ENCODE data around the gene MAPRE2.

The MAPRE2 gene

DNA sequence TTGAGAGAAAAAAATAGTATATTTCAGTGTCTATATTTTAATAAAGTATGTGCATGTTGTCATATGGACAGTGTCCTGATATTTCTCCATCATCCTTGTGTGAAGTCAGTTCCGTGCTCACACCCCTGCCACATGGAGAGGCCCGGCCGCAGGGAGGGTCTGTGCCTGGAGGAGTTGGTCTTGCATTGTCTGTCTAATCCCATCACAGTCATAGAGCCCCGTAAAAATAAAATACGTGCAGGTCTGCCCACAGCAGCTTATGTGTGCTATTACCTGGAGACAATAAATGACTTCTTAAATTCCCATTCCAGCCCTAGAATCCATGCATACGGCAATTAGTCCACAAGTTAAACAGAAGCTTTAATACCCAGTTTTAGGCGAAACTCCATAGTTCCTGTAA, 20.1 kb downstream of the MAPRE2 start:
- DNase-seq, result no peak

DNA sequence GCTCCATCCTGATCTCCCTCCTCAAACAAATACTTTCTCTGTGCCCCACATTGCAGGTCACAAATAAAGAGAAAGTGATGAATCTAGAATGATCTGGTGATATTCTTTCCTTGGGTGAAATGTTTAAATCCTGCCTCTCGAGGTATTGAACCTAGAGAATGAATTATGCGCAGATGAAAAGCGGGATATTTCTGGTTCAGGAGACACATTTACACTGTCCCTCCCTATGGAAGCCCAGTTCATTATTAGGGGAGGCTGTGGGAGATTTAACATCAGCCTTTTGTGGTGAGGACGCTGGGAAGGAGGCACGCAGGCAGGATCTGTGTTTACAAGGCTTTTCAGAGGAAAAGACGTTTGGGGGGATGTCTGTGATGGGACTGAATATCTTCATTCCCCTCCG, 20.6 kb downstream of the MAPRE2 start:
- no peak for DNase-seq

DNA sequence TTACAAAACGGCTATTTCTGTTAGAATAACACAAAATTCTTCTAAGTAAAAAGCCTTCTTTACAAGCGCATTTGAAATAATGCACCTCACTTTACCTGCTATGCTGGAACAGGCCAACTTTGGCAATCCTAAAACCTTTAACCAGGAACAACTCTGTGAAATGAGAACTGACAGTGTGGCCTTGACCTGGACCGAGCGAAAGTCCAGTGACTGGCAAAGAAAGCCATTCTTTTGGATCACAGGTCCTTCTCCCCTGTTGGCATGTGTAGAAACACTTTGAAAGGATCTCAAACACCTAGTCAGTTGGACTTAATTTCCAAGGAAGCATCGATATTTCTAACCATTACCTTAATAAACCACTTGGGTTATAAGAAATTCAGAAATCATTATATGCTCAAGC, 21.2 kb downstream of the MAPRE2 start:
- DNase-seq, result no peak

DNA sequence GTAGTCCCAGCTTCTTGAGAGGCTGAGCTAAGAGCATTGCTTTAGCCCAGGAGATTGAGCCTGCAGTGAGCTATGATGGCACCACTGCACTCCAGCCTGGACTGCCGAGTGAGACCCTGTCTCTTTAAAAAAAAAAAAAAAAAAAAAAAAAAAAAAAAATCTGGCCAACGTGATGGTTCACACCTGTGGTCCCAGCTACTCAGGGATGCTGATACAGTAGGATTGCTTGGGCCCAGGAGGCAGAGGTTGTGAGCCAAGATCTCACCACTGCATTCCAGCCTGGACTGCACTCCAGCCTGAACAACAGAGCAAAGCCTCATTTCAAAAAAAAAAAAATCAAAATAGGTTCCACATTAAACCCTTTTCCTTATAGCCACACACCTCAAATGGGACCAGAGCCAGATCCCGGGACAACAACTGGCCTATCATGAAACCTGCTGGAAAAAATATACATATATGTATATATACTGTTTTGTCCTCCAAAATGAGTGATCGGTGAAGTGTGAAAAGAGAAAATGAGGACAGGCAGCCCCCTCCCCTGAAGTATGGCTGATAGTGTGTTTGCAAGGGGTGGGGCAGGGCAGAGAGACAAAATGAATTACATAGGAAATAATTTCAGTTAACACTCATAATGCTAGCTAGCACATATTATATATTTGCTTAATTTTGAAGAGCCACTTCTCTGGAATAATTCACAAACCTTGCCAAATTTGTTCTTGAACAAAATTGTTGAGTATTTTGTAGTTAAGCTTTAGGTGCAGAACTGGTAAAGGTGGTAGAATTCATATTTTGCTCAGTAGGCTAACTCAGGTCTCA, 22.9 kb downstream of the MAPRE2 start:
- no peak for DNase-seq

DNA sequence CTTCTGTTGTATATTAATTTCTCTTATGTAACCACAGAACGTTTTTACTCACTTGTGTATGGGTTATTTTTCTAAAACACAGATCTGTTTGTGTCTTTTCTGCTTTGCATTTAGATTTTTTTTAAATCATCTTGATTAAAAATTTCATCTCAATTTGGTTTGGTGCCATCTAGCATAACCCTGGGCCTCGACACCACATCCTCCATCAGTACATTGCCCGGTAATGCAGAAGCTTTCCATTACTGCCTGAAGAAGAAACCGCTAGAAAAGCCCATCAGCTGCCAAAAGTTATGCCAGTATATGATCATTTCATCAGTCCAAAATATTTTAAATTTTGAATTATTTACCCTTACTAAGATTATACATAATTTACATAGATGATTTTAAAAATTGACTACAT, 26.2 kb downstream of the MAPRE2 start:
- DNase-seq, result no peak

DNA sequence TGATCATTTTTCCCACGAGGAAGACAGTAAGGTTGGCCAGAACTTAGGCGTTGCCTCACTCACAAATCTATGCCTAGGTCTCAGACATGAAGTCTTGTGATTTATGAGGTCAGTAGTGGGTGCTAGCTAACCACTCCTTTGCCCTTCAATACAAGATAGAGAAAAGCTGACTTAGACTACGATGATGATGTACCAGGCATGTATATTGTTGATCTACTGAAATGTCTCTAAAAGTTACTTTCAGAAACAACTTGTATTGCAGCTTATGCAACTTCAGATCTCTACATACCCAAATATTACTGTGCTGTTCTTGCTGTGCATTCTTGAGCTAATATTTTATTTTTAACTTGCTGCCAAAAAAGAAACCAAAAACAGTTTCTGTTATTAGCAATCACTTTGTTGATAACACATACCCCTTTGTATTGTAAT, 30.6 kb downstream of the MAPRE2 start:
- DNase-seq, result no peak

DNA sequence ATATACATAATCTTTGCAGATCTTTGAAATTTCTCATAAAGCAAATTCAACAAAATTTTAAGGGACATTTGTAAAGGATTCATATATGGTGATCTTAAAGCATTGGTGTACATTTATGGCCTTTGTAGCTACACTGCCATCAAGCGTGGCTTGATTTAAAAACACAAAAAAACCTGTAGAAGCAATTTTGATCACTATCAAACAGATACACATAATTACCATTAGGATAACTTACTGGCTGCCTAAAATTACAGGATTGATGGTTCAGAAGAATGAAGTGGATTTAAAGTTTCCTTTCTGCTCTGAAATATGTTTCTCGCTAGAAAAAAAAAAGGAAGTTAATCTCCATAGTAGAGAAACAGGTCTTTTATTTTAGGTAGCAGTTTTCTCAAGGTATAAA, 31.4 kb downstream of the MAPRE2 start:
- no peak for DNase-seq

DNA sequence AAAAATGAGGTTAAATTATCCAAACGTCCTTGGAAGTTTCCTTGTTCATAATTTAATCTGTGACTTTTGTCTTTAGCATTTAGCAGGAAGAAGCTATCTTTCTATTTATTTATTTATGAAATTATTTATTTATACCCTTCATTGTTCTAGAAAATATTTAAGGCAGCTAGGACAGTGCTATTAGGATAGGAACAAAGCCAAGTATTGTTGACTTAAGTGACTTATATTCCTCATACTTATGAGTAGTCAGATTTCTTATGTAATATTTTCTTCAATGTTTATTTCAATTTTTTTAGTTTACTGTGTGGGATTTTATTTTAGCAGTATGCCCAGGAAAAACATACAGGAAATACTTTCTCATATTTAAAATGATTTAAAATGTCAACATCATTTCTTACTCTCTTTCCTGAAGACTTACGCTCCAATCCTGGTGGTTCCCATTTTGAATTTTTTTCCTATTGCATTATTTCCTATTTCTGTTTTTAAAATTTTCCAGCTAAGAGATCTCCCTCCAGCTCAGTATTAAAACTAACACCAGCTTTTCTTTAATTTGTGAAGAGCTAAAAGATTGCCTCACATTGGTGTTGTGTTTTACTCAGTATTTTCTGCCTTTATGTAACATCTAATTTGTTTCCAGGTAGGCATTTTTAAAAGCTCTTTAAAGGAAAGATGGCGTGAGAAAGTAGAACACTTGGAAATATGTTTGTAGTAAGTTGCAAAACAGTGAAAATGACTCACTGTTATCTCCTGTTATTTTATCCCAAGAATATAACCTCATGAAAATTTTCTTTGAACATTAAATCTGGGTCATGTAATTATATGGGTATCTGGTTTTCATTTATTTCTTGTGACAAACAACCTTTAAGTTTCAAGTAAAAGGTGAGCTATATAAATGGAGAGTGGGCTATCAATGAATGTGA, 32.2 kb downstream of the MAPRE2 start:
- no peak for DNase-seq

DNA sequence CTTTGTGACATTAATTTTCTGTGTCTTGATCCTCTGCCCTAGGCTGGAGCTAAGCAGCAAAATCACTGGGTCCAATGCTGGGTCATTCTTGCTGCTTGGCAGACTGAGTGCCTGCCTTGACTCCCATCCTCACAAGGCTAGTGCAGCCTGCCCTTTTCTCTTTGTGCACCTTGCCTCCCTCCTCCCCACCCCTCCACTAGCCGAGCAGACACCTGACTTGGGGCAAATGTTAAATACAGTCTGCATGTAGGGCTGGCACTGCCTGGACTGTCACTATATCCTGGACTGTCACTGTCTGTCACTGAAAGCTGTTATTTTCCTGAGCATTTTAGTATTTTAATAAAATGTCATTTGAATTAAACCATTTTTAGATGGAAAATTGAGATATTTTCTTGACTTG, 33.4 kb downstream of the MAPRE2 start:
- DNase-seq, result no peak

DNA sequence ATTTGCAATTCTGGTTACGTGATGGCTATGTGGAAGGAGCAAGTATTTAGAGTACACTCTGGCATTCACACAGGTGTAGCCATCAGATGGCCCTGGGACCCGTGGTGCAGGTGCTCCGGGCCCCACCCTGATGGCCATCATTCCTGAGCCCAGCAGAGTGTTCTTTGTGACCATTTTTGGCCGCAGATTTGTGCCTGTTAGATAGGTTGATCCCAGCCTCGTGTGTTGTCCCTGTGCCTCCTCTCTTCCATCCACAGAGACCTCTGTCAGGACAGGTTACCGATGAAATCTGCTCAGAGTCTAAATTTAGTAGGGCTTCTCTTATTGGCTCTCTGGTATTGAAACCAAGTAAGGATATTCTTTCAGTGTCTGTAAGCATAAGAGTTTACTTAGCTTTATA, 33.9 kb downstream of the MAPRE2 start:
- DNase-seq, result no peak

DNA sequence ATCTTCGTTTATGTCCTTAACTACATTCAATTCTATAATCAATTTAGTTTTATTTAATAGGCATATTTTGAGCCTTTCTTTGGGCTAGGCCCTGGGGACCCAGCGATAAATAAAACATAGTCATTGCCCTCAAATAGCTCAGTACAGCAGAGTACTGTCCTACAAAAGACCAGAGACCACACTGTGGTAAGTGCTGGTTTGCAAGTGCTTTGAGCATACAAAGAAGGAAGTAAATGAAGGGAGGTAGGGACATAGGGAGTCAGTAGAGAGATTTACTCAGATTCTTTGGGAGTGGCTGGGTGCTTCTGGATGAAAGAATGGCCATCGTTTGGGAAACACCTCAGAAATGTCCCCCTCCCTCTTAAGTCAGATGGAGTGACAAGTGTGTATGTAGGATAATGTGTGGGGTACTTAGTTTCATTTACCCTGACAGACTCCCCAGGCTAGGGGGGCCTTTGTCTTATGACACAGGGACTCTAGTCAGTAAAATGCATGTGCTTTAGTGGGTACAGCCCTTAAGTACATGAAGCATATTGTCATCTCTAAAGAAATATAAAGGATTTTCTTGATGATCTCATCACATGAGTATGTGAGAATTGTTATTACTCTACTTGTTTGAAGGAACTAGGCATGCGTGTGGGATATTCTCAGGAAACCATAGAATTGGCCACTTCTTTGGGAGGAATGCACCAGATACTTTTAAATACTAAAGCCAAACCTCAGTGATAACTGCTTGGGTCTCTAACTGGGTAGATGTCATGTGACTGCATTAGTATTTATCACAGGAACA, 35.1 kb downstream of the MAPRE2 start:
- DNase-seq, result no peak

DNA sequence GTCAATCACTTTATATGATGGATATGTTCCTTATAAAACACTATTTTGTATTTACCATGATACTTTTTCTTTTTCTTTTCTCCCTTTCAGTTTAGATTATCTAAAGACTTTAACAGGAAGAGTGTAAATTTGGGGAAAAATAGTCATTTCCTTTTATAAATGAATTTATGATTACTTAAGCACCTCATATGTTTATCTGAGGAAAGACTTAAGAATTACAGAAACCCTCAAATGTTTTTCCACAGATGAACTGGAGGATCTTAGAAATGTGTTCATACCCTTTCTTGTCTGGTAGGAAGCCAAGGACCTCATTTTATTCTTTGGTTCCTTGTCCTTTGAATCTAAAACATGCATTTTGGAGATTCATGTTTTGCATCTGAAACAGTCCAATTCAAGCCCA, 36.7 kb downstream of the MAPRE2 start:
- DNase-seq, result no peak

DNA sequence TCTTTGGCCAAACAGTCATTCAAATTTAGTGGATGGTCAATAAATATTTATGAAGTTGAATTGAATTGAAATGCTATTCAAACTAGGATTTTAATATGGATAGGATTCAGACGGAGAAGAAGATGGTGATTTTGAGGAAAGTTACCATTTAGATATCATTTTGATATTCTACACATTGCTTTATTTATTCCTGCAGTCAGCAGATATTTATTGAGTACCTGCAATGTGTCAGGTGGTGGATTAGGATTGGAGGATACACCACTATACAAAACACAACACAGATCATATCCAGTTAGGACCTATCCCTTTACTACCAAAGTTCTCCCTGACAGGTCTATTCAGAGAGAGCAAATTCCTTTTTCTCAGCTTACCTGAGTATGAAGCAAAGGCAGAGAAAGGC, 38.8 kb downstream of the MAPRE2 start:
- DNase-seq, result no peak

DNA sequence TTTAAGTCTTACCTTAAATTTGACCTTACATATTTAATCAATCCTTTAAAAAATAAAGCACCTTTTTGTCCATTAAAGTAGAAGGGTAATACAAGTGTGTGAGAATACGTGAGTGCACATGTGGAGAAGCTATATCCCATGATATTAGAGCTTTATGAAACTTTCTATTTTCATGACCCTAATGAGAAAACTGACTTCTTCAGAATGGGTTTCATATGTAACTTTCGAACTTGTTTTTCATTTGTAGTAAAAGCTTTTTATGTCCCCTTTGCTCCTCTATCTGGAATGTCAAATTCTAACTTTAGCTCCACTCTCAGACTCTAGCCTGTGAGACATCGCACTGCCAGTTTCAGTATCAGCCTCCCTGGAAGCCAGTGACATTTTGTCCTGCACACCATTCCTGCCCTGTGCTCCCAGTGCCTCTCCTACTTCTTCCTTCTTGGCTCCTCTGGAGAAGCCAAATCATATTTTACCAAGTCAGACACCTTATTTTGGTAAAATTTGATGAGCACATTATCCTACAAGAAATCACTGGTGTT, 42.0 kb downstream of the MAPRE2 start:
- no peak for DNase-seq

DNA sequence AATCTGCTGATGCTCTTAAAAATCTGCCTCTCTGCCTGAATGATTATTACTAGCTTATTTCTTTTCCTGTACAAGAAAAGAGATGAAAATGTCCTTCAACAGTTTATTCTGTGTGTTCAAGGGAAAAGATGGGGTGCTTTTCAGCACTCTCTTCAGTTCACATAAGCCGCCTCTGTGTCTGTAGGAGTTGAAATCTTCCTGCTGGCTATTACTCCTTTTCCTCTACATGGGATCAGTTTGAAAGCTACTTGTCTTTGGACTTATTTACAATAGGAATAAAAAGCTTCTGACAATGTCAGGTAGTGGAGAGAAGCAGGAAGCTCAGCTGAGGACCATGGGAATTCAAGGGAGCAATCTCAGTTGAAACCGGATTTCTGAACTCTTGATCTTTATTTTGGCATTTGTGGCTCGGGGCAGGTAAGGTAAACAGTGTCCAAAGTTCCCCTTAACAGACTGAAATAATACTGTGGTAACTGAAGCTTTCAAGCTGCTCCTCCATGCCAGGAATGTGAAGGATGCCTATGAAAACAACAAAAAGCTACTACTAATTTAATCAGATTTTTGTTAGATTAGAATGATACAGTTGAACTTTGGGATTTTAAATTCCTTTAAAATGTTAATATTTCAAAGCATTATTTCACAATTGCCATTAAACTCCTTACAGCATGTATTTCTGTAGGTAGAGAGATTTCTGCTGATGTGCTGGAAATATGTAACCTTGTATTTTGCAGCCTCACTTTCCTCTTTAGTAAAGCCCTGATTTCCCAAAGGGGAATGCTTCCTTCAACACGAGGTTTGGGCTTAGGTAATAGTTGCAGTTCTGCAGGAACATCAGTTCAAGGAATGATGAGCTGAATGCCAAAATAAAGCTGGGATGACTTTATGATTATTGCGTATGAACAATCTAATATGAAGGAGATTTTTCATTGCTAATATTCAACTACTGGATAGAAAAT, 43.6 kb downstream of the MAPRE2 start:
- DNase-seq, result no peak

DNA sequence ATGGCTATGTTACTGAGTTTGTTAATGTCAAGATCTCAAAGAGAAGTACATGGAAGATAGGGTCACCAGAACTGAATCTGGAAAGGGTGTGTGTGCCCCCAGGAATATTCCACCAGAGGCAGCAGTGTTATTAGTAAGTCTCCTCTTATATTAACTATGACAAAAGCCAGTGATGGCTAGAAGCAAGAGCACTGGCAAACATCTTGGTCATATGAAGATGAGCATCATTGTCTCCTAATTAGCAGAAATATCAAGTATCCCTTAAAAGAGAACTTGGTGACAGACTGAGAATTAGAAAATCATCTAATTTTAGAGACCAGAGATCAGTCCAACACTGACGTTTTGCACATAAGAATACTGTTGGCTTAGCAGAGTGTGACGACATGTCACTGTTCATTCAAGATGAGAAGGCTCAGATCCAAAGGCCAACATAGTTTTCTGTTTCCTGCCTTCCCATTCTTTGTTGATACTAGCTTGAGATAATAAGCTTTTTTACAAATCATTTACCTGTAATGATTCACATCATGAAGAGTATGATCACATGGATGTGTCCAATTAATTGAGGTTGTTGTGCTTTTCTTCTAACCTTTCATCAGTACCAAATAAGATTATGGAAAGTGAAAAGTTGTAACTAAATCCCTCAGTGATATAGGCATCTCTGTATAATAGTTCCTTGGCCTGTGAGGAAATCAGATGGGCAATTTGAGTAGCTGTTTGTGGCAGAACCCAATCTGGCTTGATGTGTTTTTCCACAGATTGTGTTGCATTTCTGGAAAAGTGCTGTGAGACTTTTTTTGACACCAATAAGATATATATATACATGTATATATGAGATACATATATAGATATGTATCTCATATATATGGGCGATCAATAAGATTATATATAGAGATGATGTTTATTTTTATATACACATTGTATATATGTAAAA, 44.5 kb downstream of the MAPRE2 start:
- DNase-seq, result no peak

DNA sequence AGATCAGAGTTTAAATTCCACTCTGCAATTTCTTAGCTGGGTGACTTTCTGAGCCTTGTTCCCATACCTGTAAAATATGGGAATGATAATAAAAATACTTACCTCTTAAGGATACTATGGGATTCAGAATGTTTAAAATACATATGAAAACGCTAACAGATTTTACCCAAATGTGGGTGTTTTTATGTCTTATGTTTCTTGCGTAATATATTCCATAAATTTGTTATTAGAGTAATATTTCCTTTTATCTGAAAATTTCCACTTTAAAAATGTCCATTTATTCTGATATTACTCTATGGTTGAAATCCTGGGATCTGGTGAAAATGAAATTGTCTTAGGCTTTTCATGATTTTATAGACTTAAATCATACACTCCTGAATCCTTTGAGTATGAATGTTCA, 45.5 kb downstream of the MAPRE2 start:
- no peak for DNase-seq

DNA sequence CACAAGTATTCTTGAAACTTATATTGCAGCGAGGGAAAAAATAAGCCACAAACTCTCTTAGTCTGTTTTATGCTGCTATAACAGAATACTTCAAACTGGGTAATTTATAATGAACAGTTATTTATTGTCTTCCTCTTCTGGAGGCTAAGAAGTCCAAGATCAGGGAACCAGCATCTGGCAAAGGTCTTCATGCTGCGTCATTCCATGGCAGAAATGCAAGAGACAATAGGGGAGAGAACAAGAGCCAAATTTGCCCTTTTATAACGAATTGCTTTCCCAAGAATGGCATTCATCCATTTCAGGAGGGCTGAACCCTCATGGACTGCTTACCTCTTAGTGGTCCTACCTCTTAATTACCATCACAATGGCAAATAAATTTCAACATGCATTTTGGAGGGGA, 46.5 kb downstream of the MAPRE2 start:
- no peak for DNase-seq

DNA sequence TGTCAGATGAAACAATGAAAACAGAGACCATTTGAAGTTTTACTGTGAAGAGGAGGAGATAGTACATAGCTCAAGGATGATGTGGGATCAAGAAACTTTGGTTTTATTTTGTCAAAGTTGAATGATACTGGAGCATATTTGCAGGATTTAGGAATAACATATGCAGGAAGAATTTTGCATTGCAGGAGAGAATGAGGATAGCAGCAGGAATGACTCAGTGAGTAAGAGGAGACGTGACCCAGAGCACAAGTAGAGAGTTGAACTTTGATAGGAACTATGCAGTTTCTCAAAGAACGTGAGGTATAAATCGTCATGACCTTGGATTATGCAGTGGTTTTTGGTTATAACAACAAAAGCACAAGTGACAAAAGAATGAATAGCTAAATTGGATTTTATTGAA, 47.7 kb downstream of the MAPRE2 start:
- DNase-seq, result no peak
